NCI-H345 (cell line): Measurements from ENCODE around the gene CATSPERB.
"Not testable (repeated sequence)": the region's sequence is repeated elsewhere in the genome, so short reads cannot be mapped to it uniquely, and the experiment has no call there.

Experiments used
- DNase-seq: peaks from one replicate; lab custom pipeline; 2025; lab: John Stamatoyannopoulos, UW

The CATSPERB gene

DNA sequence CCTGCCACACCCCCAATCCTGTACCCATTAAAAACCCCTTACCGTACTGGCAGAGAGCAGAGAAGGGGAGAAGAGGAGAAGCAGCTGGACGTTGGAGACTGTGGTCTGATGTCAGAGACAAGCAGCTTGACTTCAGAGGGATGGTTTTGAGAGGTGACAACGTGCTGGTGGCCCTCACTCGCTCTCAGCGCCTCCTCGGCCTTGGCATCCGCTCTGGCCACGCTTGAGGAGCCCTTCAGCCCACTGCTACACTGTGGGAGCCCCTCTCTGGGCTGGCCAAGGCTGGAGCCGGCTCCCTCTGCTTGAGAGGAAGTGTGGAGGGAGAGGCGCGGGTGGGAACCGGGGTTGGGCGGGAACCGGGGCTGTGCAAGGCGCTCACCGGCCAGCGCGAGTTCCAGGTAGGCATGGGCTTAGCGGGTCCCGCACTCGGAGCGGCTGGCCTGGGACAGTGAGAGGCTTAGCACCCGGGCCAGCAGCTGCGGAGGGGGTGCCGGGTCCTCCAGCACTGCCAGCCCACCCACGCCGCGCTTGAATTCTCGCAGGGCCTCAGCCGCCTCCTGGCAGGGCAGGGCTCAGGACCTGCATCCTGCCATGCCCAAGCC is 154.2 kb downstream of the CATSPERB start:
- DNase-seq = no peak

DNA sequence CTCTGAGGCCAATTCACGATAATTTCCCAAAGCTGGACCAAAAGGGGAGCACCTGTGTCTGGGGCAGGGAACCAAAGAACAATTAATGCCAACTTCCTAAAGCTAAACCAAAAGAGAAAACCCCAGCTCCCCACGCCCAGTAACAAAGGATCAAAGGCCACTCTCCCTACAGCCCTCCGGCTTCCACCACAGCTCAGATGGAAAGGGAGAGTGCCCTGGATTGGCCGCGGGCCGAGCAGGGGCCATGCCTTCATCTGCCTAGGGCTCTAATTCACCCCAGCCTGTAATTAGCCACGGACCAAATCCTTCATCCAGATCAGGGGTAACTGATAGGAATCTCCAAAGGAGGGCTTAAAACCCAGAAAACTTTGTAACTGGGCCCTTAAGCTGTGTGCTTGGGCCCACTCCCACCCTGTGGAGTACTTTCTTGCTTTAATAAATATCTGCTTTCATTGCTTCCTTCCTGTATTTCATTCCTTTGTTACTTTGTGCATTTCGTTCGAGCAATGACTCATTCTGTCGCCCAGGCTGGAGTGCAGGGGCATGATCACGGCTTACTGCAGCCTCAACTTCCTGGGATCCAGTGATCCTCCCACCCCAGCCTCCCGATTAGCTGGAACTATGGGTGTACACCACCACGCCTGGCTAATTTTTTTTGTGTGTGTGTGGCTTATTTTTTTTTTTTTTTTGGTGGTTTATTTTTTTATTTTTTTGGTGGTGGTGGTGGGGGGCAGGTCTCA is 156.2 kb downstream of the CATSPERB start:
- DNase-seq = no peak

DNA sequence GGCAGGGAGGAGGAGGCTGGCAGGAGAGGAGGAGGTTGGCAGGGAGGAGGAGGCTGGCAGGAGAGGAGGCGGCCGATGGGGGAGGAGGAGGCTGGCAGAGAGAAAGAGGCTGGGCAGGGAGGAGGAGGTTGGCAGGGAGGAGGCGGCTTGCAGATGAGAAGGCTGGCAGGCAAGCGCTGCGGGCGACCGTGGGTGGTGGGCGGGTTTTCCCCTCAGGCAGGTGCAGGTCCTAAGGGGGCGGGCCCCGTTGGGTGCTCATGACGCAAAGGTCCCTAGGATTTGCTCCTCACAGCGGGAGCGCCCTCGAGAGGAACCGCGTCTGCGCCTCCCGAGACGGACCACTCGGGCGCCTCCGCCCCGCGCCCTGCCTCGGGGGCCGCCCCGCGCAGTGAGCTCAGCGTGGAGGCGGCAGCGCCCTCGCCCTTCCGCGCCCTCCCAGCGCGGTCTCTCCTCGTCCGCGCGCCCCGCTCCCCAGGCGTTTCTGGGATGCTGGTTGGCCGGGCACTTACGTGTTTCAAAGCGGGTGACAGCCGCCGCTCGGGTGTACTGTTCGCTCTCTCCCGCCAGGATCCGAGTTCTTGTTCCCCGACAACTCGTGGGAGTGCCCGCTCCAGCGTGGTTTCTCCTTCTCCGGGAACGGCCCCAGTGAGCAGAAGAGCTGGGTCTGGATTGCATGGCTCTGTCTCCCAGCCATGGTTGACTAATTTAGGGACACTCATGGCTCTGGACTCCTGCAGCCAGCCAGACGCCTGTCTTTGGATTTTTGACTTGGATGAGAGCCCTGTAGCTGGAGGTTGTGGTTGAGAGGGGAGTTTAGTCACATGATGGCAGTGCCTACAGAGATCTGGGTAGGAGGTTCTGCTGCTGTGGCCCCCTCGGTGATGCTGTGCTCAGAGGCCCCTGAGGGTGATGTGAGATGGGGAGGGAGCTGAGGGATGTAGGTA is 157.7 kb downstream of the CATSPERB start:
- peak; percentile 91 for DNase-seq

DNA sequence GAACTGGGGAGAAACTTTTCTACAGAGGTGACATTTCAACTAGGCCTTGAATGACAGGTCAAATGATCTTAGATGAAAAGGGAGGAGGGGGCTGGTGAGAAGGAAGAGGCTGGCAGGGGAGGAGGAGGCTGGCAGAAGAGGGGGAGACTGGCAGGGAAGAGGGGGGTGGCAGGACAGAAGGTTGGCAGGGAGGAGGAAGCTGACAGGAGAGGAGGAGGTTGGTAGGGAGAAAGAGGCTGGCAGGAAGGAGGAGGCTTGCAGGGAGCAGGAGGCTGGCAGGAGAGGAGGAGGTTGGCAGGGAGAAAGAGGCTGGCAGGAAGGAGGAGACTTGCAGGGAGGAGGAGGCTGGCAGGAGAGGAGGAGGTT is 158.4 kb downstream of the CATSPERB start:
- no peak for DNase-seq

DNA sequence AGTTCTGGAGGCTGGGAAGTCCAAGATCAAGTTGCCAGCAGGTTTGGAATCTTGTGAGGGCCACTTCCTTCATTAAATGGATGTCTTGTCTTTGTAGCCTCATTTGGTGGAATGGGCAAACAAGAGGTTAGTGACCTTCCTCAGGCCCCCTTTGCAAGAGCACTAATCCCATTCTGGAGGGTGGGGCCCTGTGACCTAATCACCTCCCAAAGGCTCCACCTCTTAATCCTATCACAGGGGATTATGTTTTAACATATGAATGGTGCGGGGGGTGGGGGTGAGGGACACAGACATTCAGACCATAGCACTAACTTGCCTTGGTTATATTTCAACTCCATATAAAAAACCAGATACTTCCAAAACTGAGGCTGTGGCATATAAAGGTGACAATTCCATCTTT is 161.9 kb downstream of the CATSPERB start:
- DNase-seq = no peak

DNA sequence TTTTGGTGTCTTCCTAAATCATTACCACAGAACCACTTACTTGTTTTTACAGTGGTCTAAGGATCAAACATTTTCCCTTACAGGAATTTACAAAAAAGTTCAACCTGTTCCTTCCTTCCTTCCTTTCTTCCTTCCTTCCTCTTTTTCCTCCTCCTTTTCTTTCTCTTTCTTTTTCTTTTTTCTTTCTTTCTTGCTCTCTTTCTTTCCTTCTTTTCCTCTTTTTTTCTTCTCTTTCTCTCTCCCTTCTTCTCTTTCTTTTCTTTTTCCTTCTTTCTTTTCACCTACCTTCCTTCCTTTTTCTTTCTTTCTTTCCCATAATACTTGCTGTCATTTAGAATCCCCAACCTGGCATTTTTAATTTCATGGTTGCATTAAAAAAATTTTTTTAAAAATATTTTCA is 162.6 kb downstream of the CATSPERB start:
- no peak for DNase-seq

DNA sequence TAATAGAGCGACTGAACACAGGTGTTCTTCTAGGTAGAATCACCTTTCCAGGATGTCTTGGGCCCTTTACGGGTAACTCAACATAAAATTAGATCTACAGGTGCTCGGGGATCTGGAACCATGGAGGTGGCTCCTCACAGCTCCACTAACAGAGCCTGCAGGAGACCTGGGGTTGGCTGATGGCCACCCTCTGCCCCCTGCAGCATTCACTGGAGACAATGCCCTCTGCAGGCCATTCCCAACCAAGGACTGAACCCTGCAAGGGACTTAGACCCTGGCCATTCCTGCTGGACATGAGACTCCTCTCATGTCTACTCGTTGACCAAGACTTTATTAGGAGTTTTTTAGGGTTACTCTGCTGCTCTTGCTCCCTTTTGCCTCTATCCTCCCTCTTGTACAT is 163.3 kb downstream of the CATSPERB start:
- DNase-seq = no peak

DNA sequence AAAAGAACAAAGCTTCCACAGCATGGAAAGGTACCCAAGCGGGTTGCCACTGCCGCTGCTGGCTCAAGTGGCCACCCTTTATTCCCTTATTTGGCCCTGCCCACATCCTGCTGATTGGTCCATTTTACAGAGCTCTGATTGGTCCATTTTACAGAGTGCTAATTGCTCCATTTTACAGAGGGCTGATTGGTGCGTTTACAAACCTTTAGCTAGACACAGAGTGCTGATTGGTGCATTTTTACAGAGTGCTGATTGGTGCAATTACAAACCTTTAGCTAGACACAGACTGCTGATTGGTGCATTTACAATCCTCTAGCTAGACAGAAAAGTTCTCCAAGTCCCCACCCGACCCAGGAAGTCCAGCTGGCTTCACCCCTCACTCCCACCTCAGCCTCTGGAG is 164.1 kb downstream of the CATSPERB start:
- DNase-seq = not testable (repeated sequence)

DNA sequence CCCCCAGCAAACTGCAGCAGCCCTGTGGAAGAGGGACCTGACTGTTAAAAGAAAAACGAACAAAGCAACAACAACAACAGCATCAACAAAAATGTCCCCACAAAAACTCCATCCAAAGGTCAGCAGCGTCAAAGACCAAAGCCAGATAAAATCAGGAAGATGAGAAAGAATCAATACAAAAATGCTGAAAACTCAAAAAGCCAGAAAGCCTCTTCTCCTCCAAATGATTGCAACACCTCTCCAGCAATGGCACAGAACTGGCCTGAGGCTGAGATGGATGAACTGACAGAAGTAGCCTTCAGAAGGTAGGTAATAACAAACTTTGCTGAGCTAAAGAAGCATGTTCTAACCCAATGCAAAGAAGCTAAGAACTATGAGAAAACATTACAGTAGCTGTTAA is 176.4 kb downstream of the CATSPERB start:
- no peak for DNase-seq

DNA sequence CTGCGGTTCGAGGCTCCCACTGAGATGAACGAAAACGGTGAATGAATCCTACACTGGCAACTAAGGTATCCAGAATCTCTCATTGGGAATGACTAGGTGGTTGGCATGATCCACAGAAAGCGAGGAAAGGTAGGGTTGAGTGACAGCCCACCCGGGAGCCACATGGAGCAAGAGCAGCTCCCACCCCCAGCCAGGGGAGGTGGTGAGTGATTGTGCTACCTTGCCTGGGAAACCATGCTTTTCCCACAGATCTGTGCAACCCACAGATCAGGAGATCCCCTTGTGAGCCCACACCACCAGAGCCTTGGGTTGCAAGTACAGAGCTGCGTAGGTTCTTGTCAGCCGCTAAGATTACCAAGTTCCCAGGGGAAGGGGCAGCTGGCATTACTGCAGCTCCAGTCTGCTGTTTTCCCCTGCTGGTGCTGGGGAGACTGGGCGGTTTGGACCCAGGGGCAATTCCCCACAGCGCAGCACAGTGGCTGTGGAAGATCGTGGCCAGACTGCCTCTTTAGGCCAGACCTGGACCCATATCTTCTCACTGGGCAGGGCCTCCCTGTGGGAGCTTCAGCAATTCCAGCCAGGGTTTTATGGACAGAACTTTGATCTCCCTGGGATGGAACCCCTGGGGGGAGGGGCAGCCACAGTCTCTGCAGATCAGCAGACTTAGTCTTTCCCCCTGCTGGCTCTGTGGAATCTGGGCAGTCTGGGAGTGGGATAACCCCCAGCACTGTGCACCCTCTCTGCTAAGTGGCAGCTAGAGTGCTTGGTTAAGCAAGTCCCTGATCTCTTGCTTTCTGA is 177.2 kb downstream of the CATSPERB start:
- DNase-seq = no peak

DNA sequence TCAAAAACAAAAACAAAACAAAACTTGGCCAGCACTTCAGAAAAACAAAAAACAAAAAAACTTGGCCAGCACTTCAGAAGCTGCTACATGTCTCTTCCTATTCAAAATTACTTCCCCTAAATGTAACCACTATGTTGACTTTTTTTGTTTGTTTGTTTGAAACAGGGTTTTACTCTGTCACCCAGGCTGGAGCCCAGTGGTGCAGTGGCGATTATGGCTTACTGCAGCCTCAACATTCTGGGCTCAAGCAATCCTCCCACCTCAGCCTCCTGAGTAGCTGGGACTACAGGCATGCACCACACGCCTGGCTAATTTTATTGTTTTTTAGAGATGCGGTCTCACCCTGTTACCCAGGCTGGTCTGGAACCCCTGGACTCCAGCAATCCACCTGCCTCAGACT is 183.8 kb downstream of the CATSPERB start:
- DNase-seq = no peak

DNA sequence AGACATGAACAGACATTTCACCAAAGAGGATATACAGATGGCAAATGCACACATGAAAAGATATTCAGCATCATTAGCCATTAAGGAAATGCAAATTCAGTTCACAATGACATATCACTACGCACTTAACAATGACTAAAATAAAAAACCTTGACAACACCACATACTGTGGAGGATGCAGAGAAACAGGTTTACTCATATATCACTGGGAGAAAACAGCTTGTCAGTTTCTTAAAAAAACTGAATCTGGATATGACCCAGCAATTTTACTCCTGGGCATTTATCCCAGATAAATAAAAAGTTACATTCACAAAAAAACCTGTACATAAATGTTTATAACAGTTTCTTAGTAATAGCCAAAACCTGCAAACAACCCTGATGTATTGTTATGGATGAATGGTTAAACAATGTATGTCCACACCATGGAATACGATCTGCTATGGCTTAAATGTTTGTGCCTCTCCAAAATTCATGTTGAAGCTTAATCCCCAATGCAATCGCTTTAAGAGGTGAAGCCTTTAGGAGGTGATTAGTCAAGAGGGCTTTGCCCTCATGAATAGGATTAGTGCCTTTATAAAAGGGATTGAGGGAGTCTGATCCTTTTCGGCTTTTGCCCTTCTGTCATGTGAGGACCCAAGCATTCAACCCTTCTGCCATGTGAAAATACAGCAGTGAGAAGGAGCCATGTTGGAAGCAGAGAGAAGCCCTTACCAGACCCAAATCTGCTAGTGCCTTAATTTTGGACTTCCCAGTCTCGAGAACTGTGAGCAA is 185.8 kb downstream of the CATSPERB start:
- DNase-seq = peak; percentile 37

DNA sequence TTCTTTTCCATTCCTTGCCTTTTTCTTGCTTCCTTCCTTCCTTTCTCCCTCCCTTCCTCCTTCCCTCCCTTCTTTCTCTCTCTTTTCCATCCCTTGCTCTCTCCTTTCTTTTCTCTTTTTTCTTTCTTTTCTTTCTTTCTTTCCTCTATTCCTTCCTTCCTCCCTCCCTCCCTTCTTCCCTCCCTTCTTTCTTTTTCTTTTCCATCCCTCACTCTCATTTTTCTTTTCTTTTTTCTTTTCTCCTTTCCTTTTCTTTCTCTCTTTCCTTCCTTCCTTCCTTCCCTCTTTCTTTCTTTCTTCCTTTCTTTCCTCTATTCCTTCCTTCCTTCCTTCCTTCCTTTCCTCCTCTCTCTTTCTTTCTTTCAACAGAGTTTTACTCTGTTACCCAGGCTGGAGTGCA is 186.7 kb downstream of the CATSPERB start:
- DNase-seq = no peak

DNA sequence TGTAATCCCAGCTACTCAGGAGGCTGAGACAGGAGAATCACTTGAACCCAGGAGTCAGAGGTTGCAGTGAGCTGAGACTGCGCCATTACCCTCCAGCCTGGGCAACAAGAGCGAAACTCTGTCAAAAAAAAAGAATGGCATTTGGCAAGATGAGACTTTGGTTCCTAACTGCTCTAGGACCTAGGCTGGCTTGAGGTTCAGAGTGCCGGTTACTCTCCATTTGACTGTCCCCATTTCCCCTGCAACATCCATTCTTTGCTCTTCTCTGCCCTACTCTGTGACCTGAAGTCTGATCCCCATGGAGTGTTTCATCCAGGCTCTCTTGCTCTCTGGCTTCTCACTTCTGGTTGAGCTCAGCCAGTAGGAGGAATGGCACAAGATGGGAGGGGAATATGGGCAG is 195.6 kb downstream of the CATSPERB start:
- DNase-seq = no peak

DNA sequence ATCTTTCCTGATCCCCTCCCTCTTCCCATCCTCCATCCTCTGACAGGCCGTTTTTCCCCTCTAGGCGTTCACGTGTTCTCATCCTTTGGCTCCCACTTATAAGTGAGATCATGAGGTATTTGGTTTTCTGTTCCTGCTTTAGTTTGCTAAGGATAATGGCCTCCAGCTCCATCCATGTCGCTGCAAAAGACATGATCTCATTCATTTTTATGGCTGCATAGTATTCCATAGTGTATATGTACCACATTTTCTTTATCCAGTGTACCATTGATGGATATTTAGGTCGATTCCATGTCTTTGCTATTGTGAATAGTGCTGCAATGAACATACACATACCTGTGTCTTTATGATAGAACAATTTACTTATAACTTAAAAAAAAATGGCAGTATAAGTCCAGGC is 197.8 kb downstream of the CATSPERB start:
- DNase-seq = not testable (repeated sequence)

DNA sequence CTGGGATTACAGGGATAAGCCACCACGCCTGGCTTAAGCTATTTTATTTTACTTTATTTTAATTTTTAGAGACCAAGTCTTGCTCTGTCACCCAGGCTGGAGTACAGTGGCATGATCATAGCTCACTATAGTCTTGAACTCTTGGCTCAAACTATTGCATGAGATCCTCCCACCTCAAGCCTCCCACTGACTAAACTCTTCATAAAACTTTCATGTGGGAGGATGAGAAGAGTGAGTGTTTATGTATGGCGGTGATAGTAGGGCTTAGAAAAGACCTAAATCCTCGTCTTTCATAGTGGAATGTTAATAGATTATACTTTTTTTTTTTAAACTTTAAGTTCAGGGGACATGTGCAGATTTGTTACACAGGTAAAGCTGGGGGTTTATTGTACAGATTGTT is 198.3 kb downstream of the CATSPERB start:
- DNase-seq = no peak
